WI38 (cell line): ENCODE measurements around the gene CIAO2B.

Experiments
- H3K4me3 ChIP-seq: 2 replicates; pipeline ENCODE4 v1.5.1; 2011; ENCODE audit warnings: low read depth, mild to moderate bottlenecking, control low read depth, low read length
- CTCF ChIP-seq: IDR thresholded peaks from 2 replicates; pipeline ENCODE4 v1.5.1; 2012; ENCODE audit warnings: low read depth, mild to moderate bottlenecking, control low read depth, low read length

CIAO2B gene

GRCh38 chr16:66916518-66916917, 17.7 kb downstream of the CIAO2B start:
- H3K4me3 ChIP-seq = no peak overlapping the region
- TF ChIP-seq CTCF = no peak

GRCh38 chr16:66915041-66915440, 19.2 kb downstream of the CIAO2B start:
- H3K4me3 ChIP-seq = no peak overlapping the region
- TF ChIP-seq CTCF = no peak

GRCh38 chr16:66914541-66914940, 19.7 kb downstream of the CIAO2B start:
- H3K4me3 ChIP-seq = no peak overlapping the region
- no peak for TF ChIP-seq CTCF

GRCh38 chr16:66913711-66914110, 20.5 kb downstream of the CIAO2B start:
- TF ChIP-seq CTCF = no peak
- H3K4me3 ChIP-seq = no peak overlapping the region

- H3K4me3 ChIP-seq = no peak overlapping the region
- no peak for TF ChIP-seq CTCF
Measured at GRCh38 chr16:66913081-66913480, 21.1 kb downstream of the CIAO2B start.

- no peak for TF ChIP-seq CTCF
- H3K4me3 ChIP-seq = no peak overlapping the region
Measured at GRCh38 chr16:66911801-66912200, 22.4 kb downstream of the CIAO2B start.

GRCh38 chr16:66911112-66911511, 23.1 kb downstream of the CIAO2B start:
- TF ChIP-seq CTCF = no peak
- no peak overlapping the region for H3K4me3 ChIP-seq
